ENCODE results near the gene PPP1CA.
"Not testable (repeated sequence)": the region's sequence is repeated elsewhere in the genome, so short reads cannot be mapped to it uniquely, and the experiment has no call there.

PPP1CA gene

DNA sequence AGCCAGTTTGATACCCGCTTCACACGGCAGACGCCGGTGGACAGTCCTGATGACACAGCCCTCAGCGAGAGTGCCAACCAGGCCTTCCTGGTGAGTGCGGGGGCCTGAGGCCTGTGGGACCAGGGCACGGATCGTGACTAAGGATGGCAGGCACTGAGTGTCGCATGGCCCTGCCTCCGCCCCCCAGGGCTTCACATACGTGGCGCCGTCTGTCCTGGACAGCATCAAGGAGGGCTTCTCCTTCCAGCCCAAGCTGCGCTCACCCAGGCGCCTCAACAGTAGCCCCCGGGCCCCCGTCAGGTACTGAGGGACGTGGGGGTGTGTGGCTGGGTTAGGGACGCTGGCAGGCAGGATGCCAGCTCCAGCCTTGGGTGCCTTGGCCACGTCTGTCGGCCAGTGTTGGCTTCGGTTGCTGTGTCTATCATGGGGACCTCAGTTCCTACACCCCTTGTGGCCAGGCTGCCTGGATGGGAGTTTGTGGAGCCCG is 32.8 kb upstream of the PPP1CA start:
- DNase-seq (ENCODE audit: low read depth) = no peak

DNA sequence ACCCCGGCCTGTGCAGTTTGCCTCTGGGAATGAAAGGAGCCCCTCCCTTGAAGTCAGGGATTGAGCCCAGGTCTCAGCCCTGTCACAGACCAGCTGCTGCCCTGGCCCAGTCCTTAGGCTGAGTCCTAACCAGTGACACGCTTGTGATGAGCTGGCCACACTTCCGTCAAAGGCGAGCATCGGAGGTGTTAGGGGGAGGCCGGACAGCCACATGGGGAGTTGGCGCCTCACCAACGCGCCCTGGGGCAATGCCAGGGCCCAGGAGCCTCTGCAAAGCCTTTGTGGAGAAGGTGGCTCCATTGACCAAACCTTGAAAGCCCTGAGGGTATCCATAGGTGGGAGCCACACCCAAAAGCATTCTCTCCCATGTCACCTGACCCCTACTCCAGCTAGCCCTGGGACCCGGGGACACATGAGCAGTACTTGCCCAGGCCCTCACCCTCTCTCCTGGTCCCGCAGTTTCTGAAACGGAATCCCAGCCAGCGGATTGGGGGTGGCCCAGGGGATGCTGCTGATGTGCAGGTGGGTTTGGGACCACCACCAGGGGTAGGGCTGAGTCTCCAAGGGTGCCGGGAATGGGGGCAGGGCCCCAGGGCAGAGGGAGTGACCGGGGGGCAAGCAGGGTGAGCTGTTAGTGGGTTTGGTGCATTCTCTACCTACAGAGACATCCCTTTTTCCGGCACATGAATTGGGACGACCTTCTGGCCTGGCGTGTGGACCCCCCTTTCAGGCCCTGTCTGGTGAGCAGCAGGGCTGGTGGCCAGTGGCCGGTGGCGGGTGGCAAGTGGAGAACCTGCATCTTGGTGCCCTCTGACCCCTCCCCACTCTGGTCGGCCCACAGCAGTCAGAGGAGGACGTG is 32.1 kb upstream of the PPP1CA start:
- no peak for DNase-seq (ENCODE audit: low read depth)

DNA sequence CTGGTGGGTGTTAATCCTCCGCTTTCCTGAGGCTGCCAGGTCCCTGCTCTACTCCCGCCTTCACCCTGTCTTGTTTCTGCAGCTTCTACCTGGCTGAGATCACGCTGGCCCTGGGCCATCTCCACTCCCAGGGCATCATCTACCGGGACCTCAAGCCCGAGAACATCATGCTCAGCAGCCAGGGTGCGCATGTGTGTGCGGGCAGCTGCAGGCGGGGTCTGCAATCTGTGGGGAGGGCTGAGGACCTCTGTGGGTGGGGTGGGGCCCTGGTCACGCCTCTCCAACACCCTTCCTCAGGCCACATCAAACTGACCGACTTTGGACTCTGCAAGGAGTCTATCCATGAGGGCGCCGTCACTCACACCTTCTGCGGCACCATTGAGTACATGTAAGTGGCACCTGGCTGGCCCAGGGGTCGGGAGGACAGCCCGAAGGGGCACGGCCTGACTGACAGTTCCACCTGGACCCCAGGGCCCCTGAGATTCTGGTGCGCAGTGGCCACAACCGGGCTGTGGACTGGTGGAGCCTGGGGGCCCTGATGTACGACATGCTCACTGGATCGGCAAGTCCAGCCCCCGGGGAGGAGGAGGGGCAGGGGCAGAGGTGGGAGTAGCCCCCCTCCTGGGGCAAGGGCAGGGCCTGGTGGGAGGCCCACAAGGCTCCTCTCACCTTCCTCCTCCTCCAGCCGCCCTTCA is 31.1 kb upstream of the PPP1CA start:
- no peak for DNase-seq (ENCODE audit: low read depth)

DNA sequence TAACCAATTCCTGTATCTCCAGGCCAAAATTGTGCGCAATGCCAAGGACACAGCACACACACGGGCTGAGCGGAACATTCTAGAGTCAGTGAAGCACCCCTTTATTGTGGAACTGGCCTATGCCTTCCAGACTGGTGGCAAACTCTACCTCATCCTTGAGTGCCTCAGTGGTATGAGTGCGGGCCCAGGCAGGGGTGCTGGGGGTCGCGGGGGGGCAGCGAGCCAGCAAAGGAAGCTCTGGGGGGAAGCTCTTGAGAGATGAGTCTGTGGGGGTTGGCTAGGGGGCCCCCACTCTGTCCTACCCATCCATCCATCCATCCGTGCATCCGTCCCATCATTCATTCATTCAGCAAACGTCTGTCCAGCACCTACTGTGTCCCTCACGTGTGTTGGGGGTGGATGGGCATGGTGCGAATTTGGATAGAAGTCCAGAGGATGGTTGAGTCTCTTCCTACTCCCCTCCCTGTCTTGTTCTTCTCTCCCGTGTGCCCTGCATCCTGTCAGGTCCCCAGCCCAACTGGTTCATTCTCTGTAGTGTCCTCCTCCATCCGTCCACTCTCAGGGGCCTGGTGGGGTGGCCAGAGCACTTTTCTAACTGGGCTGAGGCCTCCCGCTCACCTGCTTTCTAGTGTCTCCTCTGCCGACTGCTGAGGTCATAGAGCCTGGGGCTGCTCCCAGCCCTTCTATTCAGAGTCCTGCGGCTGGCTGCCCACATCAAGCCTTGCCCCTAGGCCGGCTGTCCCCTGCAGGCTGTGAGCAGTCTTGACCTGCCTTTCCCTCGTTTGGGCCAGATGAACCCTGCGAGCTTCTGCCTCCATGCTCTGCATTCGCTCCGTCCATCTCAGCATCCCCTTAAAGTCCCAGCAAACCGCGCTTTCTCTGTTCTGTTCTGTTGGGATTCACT is 29.9 kb upstream of the PPP1CA start:
- DNase-seq (ENCODE audit: low read depth) = no peak

DNA sequence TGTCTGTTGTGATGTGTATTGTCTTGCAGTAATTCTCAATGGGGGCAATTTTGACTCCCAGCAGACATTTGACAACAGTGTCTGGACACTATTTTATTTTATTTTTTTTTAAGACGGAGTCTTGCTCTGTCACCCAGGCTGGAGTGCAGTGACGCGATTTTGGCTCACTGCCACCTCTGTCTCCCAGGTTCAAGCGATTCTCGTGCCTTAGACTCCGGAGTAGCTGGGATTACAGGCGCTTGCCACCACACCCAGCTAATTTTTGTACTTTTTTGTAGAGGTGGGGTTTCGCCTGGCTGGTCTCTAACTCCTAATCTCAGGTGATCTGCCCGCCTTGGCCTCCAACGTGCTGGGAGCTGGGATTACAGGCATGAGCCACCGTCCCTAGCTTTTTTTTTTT is 28.1 kb upstream of the PPP1CA start:
- no peak for DNase-seq (ENCODE audit: low read depth)

DNA sequence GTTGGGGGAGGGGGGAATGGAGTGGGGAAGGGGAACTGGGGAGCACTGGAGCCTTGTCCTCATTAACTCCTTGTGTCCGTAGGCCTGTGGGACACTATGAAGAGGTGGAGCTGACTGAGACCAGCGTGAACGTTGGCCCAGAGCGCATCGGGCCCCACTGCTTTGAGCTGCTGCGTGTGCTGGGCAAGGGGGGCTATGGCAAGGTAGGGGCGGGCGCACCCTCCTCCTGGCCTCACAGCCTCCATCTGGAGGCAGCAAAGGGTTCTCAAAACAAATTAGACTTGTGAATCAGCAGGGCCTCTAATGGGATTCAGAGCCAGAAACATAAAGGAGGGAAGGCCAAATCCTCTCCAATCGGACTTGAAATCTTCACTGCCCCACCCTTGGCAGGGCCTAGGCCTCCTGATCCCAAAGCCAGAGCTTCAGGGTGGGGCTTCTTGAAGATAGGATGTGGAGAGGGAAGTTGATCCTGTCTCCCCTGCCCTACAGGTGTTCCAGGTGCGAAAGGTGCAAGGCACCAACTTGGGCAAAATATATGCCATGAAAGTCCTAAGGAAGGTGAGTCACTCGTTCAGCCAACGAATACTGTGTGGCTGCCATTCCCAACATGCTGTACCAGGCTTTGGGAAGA is 27.5 kb upstream of the PPP1CA start:
- no peak for DNase-seq (ENCODE audit: low read depth)

DNA sequence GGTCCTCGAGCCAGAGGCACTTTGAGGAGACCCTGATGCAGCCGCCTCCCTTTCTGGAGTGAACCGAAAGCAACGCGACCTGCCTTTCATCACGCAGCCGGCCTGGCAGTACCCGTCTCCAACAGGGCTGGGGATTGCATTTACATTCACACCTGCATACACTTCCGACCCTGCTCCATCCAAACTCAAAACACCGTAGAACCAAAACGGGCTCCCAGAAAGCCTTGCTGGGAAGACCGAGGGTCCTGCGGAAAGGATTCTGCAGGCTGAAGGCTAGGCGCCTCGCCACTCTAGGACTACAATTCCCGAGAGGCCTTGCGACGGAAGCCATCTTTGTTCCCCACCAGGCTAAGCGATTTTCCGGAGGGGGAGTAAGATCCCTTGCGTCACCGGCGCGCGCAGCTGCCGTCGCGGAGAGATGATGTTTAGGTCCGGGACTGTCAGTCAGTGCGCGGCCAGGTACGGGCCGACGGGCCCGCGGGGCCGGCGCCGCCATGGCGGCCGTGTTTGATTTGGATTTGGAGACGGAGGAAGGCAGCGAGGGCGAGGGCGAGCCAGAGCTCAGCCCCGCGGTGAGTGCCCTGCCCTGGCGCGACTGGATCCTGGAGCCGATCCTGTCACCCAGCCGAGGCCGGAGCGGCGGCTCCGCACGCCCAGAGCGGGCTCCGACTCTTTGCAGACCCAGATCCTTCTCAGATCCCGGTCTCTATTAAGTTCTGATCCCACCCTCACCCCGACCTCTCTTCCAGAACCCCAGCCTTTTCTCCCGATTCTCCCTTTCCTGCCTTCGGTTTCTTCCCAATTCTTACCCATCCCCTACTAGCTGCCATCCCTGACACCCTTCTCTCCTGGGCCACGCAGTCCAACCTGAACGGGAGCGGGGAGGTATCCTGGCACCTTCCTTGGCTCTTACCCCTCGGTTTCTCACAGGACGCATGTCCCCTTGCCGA is 26.7 kb upstream of the PPP1CA start, which contains the start of gene RPS6KB2:
Gene RPS6KB2, plus strand, starts transcription at position 443 of the 950 bp plus-strand sequence. Its CDS starts 52 bp downstream, at position 495.
- peak; percentile 98 for DNase-seq (ENCODE audit: low read depth)

DNA sequence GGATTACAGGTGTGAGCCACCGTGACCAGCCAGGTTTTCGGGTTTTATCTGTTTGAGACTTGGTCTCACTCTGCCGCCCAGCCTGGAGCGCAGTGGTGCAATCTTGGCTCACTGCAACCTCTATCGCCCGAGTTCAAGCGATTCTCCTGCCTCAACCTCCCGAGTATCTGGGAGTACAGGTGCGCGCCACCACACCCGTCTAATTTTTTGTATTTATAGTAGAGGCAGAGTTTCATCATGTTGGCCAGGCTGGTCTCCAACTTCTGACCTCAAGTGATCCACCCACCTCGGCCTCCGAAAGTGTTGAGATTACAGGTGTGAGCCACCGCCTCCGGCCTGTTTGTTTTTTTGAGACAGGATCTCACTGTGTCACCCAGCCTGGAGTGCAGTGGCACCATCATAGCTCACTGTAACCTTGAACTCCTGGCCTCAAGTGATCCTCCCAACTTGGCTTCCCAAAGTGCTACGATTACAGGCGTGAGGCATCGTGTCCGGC is 25.8 kb upstream of the PPP1CA start:
- DNase-seq (ENCODE audit: low read depth) = not testable (repeated sequence)

DNA sequence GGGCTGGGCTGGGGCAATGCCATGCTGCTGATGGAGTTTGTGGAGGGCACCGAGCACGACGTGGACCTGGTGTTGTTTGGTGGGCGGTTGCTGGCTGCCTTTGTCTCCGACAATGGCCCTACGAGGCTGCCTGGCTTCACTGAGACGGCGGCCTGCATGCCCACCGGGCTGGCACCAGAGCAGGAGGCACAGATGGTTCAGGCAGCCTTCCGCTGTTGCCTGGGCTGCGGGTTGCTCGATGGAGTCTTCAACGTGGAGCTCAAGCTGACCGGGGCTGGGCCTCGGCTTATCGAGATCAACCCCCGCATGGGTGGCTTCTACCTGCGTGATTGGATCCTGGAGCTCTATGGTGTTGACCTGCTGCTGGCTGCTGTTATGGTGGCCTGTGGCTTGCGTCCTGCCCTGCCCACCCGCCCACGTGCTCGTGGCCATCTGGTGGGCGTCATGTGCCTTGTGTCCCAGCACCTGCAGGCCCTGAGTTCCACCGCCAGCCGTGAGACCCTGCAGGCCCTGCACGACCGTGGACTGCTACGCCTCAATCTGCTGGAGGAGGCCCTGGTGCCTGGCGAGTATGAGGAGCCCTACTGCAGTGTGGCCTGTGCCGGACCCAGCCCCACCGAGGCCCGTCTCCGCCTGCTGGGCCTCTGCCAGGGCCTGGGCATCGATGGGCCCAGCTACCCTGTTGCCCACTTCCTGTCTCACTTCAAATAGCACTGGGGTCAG is 22.4 kb upstream of the PPP1CA start:
- DNase-seq (ENCODE audit: low read depth) = no peak

DNA sequence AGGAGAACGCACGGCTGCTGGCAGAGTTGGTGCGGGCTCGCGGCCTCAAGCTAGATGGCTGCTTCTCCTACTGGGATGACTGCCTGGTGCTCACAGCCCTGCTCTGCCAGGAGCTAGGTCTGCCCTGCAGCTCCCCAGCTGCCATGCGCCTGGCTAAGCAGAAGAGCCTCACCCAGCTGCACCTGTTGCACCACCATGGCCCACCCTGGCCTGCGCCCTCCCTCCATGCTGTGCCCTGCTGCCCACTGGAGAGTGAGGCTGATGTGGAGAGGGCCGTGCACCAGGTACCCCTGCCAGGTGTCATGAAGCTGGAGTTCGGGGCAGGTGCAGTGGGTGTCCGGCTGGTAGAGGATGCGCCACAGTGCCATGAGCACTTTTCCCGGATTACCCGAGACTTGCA is 21.8 kb upstream of the PPP1CA start:
- DNase-seq (ENCODE audit: low read depth) = no peak

DNA sequence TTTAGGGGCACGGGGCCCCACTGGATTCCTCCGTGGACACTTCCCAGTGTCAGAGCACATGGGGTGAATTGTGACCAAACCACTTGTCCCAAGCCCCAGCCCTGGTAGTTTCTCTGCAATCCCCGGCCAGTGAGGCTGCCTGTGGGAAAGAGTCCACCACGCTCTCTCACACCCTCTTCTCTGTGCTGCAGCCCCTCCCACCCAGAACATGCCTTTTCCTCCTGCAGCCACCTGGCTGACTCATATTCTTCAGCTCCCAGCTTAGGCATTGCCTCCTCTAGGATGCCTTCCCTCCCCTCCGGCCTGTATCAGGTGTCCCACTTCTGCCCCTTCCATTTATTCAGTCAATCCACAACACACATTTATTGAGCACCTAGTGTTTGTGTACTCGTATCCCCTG is 21.2 kb upstream of the PPP1CA start:
- no peak for DNase-seq (ENCODE audit: low read depth)

DNA sequence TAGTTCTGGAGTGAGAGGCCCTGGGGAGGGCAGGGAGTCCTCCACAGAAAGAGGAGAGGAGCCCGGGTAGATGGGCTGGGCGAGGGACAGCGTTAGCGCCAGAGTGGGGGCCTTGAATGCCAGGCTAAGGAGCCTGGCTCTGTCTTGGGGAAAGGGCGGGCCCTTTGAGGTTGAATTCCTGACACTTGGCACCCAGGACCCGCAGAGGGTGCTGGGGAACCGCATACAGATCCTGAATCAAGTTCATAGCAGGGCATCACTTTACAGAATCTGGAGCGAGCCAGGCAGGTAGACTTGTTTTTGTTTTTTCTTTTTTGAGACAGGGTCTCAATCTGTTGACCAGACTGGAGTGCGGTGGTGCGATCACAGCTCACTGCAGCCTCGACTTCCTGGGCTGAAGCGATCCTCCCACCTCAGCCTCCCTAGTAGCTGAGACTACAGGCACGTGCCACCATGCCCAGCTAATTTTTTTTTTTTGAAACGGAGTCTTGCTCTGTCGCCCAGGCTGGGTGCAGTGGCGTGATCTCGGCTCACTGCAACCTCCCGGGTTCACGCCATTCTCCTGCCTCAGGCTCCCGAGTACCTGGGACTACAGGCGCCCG is 19.9 kb upstream of the PPP1CA start:
- no peak for DNase-seq (ENCODE audit: low read depth)

DNA sequence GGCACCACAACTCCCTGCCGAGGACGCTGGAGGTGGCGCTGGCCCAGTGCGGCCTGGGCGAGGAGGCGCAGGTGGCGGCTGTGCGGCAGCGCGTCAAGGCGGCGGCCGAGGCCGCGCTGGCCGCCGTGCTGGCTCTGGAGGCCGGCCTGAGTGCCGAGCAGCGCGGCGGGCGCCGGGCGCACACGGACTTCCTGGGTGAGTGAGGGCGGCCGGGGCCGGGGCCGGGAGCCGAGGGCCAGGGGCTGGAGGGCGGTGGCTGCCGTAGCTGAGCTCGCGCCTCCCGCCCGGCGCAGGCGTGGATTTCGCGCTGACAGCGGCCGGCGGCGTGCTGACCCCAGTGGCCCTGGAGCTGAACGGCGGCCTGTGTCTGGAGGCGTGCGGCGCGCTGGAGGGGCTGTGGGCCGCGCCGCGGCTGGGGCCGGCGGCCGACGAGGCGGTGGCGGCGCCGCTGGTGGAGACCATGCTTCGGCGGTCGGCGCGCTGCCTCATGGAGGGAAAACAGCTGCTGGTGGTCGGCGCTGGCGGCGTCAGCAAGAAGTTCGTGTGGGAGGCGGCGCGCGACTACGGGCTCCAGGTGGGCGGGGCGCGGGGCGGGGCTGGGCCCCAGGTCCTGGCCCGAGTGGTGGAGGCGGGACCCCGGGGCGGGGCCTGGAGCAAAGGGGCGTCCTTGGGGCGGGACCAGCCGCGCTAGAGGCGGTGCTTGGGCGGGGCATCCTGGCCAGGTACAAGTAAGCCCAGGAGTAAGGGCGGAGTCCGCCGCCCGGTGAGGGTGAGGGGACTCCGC is 19.2 kb upstream of the PPP1CA start:
- peak; percentile 99 for DNase-seq (ENCODE audit: low read depth)

DNA sequence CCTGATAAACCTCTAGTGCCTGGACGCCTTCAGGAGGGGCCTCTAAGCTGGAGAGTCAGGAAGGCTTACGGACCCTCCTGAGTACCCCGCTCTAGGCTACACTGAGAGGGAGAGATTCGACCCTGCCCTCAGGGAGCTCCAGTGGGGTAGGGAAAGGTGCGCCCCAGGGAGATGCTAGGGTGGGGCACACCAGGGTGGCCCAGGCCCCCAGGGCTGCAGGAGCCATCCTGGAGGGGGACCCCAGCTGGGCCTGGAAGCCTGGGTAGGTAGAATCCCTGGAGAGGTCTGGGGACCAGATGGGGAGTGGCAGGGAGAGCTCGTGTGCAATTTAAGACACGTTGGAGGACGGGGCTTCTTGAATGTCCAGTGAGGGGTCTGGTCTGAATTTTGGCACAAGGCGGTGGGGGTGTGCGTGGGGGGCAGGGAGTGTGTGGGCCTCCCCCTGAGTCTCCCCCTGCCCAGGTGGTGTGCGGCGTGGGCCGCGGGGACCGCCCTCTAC is 18.5 kb upstream of the PPP1CA start:
- no peak for DNase-seq (ENCODE audit: low read depth)

DNA sequence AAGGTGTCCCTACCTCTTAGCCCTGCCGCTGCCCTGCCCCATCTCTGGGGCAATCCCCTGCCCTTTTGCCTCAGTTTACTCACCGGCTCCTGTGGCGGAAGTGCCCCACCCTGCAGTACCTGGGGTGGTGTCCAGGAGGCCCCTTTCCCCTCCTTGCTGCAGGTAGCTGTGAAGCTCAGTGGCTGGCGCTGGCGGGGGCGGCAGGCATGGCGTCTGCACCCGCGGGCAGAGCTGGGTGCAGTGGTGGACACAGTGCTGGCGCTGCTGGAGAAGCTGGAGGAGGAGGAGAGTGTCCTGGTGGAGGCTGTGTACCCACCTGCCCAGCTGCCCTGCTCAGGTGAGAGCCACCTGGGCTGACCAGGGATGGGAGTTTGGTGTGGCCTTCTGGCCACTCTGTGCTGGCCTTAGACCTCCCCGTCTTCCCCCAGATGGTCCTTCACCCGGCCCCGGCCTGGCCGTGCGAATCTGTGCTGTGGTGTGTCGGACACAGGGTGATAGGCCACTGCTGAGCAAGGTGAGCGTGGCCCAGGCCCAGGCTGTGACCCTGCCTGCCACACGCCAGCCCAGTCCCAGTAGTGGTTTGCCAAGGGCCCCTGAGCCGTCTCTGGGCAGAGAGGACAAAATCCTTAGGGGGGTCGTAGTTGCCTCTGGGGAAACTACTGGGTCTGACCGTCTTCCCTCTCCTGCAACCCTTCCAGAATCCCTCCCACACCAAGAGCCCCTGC is 17.8 kb upstream of the PPP1CA start:
- DNase-seq (ENCODE audit: low read depth) = no peak

DNA sequence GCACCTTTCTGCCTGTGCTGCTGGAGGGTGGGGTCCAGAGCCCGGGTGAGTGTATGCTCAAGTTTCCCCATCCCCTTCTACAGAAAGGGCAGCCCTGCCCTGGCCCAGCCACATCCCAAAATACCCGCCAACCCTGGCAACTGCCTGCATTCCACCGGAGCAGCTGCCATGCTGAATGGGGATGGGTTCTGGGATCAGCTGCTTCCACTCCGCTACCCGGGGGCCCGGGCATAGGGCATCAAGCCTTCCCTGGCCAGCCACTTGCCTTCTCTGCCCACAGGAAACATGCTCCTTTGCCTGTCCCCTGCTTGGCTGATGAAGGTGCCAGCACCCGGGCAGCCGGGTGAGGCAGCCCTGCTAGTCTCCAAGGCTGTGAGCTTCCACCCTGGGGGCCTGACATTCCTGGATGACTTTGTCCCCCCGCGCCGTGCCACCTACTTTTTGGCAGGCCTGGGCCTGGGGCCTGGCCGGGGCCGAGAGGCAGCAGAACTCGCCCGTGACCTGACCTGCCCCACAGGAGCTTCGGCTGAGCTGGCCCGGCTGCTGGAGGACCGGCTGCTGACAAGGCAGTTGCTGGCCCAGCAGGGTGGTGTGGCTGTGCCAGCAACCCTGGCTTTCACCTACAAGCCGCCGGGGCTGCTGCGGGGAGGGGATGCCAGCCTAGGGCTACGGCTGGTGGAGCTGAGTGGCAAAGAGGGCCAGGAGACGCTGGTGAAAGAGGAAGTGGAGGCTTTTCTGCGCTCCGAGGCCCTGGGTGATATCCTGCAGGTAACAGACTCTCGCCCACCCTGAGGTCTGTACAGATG is 17.0 kb upstream of the PPP1CA start:
- no peak for DNase-seq (ENCODE audit: low read depth)

DNA sequence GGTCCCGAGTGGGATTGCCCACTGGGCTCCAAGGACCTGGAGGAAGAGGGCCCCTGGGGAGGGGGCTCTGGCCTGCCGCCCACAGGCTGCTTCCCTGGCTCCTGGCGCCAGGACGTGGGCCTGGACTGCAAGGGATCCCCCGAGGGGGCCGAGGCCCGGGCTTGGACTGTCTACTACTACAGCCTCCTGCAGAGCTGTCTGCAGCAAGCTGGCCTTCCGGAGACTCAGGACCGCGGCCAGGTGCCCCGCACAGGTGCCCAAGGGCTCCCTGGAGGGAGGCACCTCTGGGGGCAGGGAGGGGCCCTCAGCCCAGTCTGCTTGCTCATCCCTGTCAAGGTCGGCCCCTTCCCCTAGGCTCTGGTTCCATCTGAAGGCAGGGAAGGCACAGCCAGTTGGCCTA is 15.8 kb upstream of the PPP1CA start:
- DNase-seq (ENCODE audit: low read depth) = no peak

All from activated T-cell treated with anti-CD3 and anti-CD28 coated beads for 48 hours (primary cell).